GM11168 (cell line): ENCODE measurements around the gene LRRK2.
"Not testable (repeated sequence)": the region's sequence is repeated elsewhere in the genome, so short reads cannot be mapped to it uniquely, and the experiment has no call there.

Experiments used
- in situ Hi-C: fragments of 300-500 bp; cut with MboI; formaldehyde crosslinking; loops from one replicate; pipeline ENCODE4 v1.12.0; 2022; ENCODE audit warnings: low sequenced_read_pairs; ENCODE audit not compliant: unreplicated experiment

LRRK2 gene

GRCh38 chr12:40241741-40242140 lies 16.9 kb downstream of the LRRK2 start:
- in situ Hi-C loops = no loop called here

GRCh38 chr12:40244526-40245156 lies 19.8 kb downstream of the LRRK2 start:
- in situ Hi-C loops = not testable (repeated sequence)

- in situ Hi-C loops = no loop called here
Observed at GRCh38 chr12:40248034-40248433, 23.2 kb downstream of the LRRK2 start.

GRCh38 chr12:40248585-40249297 lies 23.9 kb downstream of the LRRK2 start:
- in situ Hi-C loops = no loop called here

GRCh38 chr12:40250652-40251051 lies 25.9 kb downstream of the LRRK2 start:
- in situ Hi-C loops = not testable (repeated sequence)

- in situ Hi-C loops = no loop called here
Observed at GRCh38 chr12:40253936-40254335, 29.1 kb downstream of the LRRK2 start.

GRCh38 chr12:40254455-40255085 lies 29.8 kb downstream of the LRRK2 start:
- in situ Hi-C loops = no loop called here

GRCh38 chr12:40258371-40258770 lies 33.6 kb downstream of the LRRK2 start:
- in situ Hi-C loops = no loop called here

- in situ Hi-C loops = no loop called here
Observed at GRCh38 chr12:40261937-40262336, 37.1 kb downstream of the LRRK2 start.

- in situ Hi-C loops = no loop called here
Observed at GRCh38 chr12:40262657-40263056, 37.9 kb downstream of the LRRK2 start.

GRCh38 chr12:40263616-40264409 lies 39.0 kb downstream of the LRRK2 start:
- in situ Hi-C loops = no loop called here

GRCh38 chr12:40271981-40272664 lies 47.3 kb downstream of the LRRK2 start:
- in situ Hi-C loops = no loop called here

- in situ Hi-C loops = no loop called here
Observed at GRCh38 chr12:40281791-40282364, 57.1 kb downstream of the LRRK2 start.

- in situ Hi-C loops = no loop called here
Observed at GRCh38 chr12:40286583-40286982, 61.8 kb downstream of the LRRK2 start.

GRCh38 chr12:40287369-40287975 lies 62.7 kb downstream of the LRRK2 start:
- in situ Hi-C loops = no loop called here

- in situ Hi-C loops = no loop called here
Observed at GRCh38 chr12:40292788-40293429, 68.1 kb downstream of the LRRK2 start.

GRCh38 chr12:40298341-40298740 lies 73.5 kb downstream of the LRRK2 start:
- in situ Hi-C loops = no loop called here

- in situ Hi-C loops = loop anchor here (10.0 to 25.0 kb wide), 2 partner anchors 138 to 286 kb away; no protein-coding TSS in a partner anchor
Observed at GRCh38 chr12:40300490-40300889, 75.7 kb downstream of the LRRK2 start.

GRCh38 chr12:40309001-40309400 lies 84.2 kb downstream of the LRRK2 start:
- in situ Hi-C loops = loop anchor here (10.0 to 25.0 kb wide), 2 partner anchors 147 to 294 kb away; no protein-coding TSS in a partner anchor
